Stimulated activated CD8-positive, alpha-beta memory T cell treated with anti-CD3 and anti-CD28 coated beads, Interleukin-12 subunit alpha, Interleukin-12 subunit beta, amount 100 ng/mL, for 24 hours (primary cell): ENCODE results near the gene KCP.

Experiments used
- DNase-seq: peaks from one replicate; pipeline ENCODE4 v3.0.0-alpha.2; 2020; ENCODE audit errors: extremely low read depth

The KCP gene

GRCh38 chr7:128887169-128888038 is 23.1 kb downstream of the KCP start:
- no peak for DNase-seq

GRCh38 chr7:128886391-128887168 is 23.9 kb downstream of the KCP start:
- DNase-seq, result no peak

GRCh38 chr7:128885370-128886187 is 24.9 kb downstream of the KCP start:
- no peak for DNase-seq

- DNase-seq, result no peak
Observed at GRCh38 chr7:128884561-128885369, 25.7 kb downstream of the KCP start.

- DNase-seq, result peak; percentile 62
Observed at GRCh38 chr7:128883622-128884448, 26.7 kb downstream of the KCP start.

GRCh38 chr7:128882134-128882533 is 28.4 kb downstream of the KCP start:
- no peak for DNase-seq

GRCh38 chr7:128881458-128882125 is 28.9 kb downstream of the KCP start:
- no peak for DNase-seq

GRCh38 chr7:128880791-128881457 is 29.6 kb downstream of the KCP start:
- no peak for DNase-seq

- no peak for DNase-seq
Observed at GRCh38 chr7:128879939-128880746, 30.4 kb downstream of the KCP start.

GRCh38 chr7:128879461-128879938 is 31.0 kb downstream of the KCP start:
- DNase-seq, result no peak

- no peak for DNase-seq
Observed at GRCh38 chr7:128878226-128879105, 32.0 kb downstream of the KCP start.

- no peak for DNase-seq
Observed at GRCh38 chr7:128877756-128878120, 32.8 kb downstream of the KCP start.

GRCh38 chr7:128876978-128877755 is 33.3 kb downstream of the KCP start:
- DNase-seq, result no peak

- DNase-seq, result no peak
Observed at GRCh38 chr7:128876586-128876977, 33.9 kb downstream of the KCP start.

GRCh38 chr7:128876127-128876526 is 34.4 kb downstream of the KCP start:
- DNase-seq, result no peak

- no peak for DNase-seq
Observed at GRCh38 chr7:128875523-128875948, 35.0 kb downstream of the KCP start.
